GM12874 (cell line): Measurements from ENCODE around the gene SKI.

ENCODE experiments used
- CTCF ChIP-seq: IDR thresholded peaks from 2 replicates; pipeline ENCODE4 v1.5.1; 2011; ENCODE audit warnings: low read depth, mild to moderate bottlenecking, control low read depth, low read length, moderate library complexity; ENCODE audit not compliant: insufficient read depth

The SKI gene

GRCh38 chr1:2240270-2241156 lies 12.4 kb downstream of the SKI start:
- no peak for TF ChIP-seq CTCF

- no peak for TF ChIP-seq CTCF
Observed at GRCh38 chr1:2241820-2242219, 13.7 kb downstream of the SKI start.

- TF ChIP-seq CTCF: no peak
Observed at GRCh38 chr1:2242814-2243725, 15.0 kb downstream of the SKI start.

GRCh38 chr1:2247760-2248126 lies 19.6 kb downstream of the SKI start:
- no peak for TF ChIP-seq CTCF

- TF ChIP-seq CTCF: no peak
Observed at GRCh38 chr1:2248127-2248826, 20.2 kb downstream of the SKI start.

- TF ChIP-seq CTCF: no peak
Observed at GRCh38 chr1:2248854-2249558, 20.9 kb downstream of the SKI start.

- no peak for TF ChIP-seq CTCF
Observed at GRCh38 chr1:2249559-2249906, 21.4 kb downstream of the SKI start.
